ENCODE results near the gene CPN2. TPM values are rescaled to one million over a fixed set of nuclear protein-coding genes. Genes with fewer than 3 reads are reported as not detected.

The CPN2 gene
- total RNA-seq, 1 donor from 2014 or later = not detected

GRCh38 chr3:194342861-194343560, 8.1 kb downstream of the CPN2 start:
- intact Hi-C loops (cut with DNase I) = loop anchor here (10.0 kb wide), 1 partner anchor 52 kb away; the partner anchor contains the start of gene GP5
- H3K27me3 ChIP-seq (ENCODE audit: low read depth) = peaks cover 13% of the 10 kb centered on the region

DNA sequence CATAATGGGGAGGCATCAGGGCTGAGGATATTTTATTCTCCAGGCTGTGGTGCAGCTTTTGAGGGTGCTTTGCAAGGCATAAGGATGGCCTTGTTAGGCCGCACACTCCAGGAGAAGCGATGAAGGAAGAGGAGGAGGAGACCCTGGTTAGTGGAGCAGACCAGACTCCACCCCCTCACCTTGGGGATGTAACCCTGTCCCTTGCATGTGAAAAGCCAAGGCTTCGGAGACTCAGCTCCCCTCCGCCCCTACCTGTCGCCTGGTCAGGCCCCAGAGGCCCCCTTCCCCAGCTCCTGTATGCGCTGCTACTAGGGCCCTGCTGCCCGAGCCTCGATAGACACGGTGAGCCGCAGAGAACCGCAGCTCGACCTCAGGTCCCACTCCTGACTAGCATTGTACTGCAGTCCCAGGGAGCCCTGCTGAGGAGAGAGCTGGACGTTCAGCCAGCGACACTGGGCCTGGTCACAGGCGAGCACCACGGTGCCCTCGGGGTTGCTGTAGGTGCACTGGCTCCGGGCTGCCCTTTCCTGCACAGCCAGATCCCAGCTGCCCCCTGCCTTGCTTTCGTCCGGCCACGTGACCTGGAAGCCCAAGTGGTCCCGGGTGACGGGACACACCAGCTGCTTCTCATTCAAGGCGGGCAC, 10.2 kb downstream of the CPN2 start:
- Histone ChIP-seq H3K4me1 (no peaks in the 10 kb centered on the region), H3K9me3 (no peaks in the 10 kb centered on the region), H3K27me3 (ENCODE audit: low read depth) (peaks cover 13% of the 10 kb centered on the region), H3K36me3 (no peaks in the 10 kb centered on the region), H3K27ac (no peak overlapping the region), H3K4me3 (no peak overlapping the region)
- DNase-seq (no peak), ATAC-seq (no peak)
- TF ChIP-seq, protein P1, sequence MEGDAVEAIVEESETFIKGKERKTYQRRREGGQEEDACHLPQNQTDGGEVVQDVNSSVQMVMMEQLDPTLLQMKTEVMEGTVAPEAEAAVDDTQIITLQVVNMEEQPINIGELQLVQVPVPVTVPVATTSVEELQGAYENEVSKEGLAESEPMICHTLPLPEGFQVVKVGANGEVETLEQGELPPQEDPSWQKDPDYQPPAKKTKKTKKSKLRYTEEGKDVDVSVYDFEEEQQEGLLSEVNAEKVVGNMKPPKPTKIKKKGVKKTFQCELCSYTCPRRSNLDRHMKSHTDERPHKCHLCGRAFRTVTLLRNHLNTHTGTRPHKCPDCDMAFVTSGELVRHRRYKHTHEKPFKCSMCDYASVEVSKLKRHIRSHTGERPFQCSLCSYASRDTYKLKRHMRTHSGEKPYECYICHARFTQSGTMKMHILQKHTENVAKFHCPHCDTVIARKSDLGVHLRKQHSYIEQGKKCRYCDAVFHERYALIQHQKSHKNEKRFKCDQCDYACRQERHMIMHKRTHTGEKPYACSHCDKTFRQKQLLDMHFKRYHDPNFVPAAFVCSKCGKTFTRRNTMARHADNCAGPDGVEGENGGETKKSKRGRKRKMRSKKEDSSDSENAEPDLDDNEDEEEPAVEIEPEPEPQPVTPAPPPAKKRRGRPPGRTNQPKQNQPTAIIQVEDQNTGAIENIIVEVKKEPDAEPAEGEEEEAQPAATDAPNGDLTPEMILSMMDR (IDR thresholded peaks at IDR 0.05) = no peak
- intact Hi-C loops (cut with DNase I) = loop anchor here (10.0 kb wide), 1 partner anchor 54 kb away; the partner anchor contains the start of gene GP5

More at GRCh38 chr3:194342861-194343560, 8.1 kb downstream of the CPN2 start:
- DNase-seq = no peak
- Histone ChIP-seq H3K4me3 (no peak overlapping the region), H3K4me1 (no peaks in the 10 kb centered on the region), H3K27ac (no peak overlapping the region), H3K36me3 (no peaks in the 10 kb centered on the region), H3K9me3 (no peaks in the 10 kb centered on the region)
- no peak for ATAC-seq
- TF ChIP-seq, protein P1 (IDR thresholded peaks at IDR 0.05) = no peak

DNA sequence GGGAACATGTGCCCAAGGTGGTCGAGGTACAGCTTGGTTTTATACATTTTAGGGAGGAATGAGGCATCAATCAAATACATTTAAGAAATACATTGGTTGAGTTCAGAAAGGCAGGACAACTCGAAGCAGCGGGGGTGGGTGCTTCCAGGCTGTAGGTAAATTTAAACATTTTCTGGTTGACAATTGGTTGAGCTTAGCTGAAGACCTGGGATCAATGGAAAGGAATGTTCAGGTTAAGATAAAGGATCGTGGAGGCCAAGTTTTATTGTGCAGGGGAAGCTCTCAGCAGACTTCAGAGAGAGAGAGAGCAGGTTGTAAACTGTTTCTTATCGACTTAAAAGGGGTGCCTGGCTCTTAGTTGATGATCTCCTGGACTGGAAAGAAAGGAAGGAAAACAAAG, 11.3 kb downstream of the CPN2 start:
- TF ChIP-seq, protein P1 (IDR thresholded peaks at IDR 0.05) = no peak
- Histone ChIP-seq H3K27me3 (ENCODE audit: low read depth) (peaks cover 8% of the 10 kb centered on the region), H3K36me3 (no peaks in the 10 kb centered on the region), H3K9me3 (no peaks in the 10 kb centered on the region), H3K4me1 (no peaks in the 10 kb centered on the region), H3K27ac (no peak overlapping the region), H3K4me3 (no peak overlapping the region)
- intact Hi-C loops (cut with DNase I) = loop anchor here (10.0 kb wide), 1 partner anchor 55 kb away; the partner anchor contains the start of gene GP5
- no peak for ATAC-seq
- no peak for DNase-seq

DNA sequence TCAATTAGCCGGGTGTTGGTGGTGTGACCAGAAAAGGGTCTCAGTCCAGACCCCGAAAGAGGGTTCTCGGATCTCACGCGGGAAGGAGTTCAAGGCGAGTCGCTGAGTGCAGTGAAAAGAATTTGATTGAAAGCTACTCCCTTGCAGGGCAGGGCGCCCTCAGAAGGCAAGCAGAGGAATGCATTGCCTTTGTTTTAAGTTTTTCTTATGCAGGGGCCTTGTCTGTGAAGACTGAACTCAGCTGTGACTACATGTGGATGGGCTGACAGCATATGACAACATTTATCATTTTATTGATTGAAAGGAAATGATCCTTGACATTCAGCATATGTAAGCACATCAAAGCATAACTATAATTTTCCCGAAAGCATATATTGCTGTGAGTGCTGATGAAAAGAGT, 11.8 kb downstream of the CPN2 start:
- intact Hi-C loops (cut with DNase I) = no loop called here
- H3K4me1 ChIP-seq = no peaks in the 10 kb centered on the region
- H3K27ac ChIP-seq = no peak overlapping the region
- no peak for ATAC-seq
- H3K4me3 ChIP-seq = no peak overlapping the region
- TF ChIP-seq, protein P1 (IDR thresholded peaks at IDR 0.05) = no peak
- no peaks in the 10 kb centered on the region for H3K9me3 ChIP-seq
- DNase-seq = no peak
- H3K27me3 ChIP-seq (ENCODE audit: low read depth) = peaks cover 9% of the 10 kb centered on the region
- no peaks in the 10 kb centered on the region for H3K36me3 ChIP-seq

- H3K27me3 ChIP-seq (ENCODE audit: low read depth) = peaks cover 12% of the 10 kb centered on the region
- no peaks in the 10 kb centered on the region for H3K36me3 ChIP-seq
- H3K4me1 ChIP-seq = peaks cover 9% of the 10 kb centered on the region
- no peak overlapping the region for H3K4me3 ChIP-seq
- TF ChIP-seq, protein P1 (IDR thresholded peaks at IDR 0.05) = no peak
- H3K27ac ChIP-seq = no peak overlapping the region
- no peak for DNase-seq
- H3K9me3 ChIP-seq = no peaks in the 10 kb centered on the region
- intact Hi-C loops (cut with DNase I) = no loop called here
- ATAC-seq = no peak
These were observed 13.0 kb downstream of the CPN2 start for GRCh38 chr3:194337965-194338753.
